GM18498 (cell line): ENCODE data around the gene KLHL18.
A peak's percentile ranks its signal among the peaks of the same experiment; 100 is the strongest.
"Not testable (repeated sequence)": the region's sequence is repeated elsewhere in the genome, so short reads cannot be mapped to it uniquely, and the experiment has no call there.

Experiments
- ATAC-seq: cut with Tn5 transposase; IDR thresholded peaks from one replicate; pipeline ENCODE4 v1.9.1; 2021; ENCODE audit warnings: mild to moderate bottlenecking, moderate library complexity; ENCODE audit not compliant: unreplicated experiment

The KLHL18 gene

DNA sequence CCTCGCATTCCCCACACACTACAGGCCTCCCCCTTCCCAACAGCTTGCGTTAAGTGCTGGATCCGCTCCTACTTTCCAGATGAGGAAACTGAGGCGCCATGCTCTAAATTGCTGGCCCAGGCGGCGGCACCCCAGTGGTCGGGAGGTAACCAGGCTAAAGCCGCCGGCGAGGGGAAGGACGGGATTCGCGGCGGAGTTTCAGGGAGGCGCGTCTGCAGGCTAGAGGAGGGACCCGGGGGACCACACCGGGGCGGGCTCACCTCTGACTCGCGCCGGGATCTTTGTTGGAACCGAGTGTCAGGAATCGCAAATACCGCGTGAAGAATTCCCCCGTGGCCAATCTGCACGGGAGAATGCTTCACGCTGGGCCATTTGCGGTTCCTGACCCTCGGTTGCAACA is 73.5 kb downstream of the KLHL18 start:
- ATAC-seq = no peak

GRCh38 chr3:47359323-47359722 is 76.6 kb downstream of the KLHL18 start:
- ATAC-seq = no peak

DNA sequence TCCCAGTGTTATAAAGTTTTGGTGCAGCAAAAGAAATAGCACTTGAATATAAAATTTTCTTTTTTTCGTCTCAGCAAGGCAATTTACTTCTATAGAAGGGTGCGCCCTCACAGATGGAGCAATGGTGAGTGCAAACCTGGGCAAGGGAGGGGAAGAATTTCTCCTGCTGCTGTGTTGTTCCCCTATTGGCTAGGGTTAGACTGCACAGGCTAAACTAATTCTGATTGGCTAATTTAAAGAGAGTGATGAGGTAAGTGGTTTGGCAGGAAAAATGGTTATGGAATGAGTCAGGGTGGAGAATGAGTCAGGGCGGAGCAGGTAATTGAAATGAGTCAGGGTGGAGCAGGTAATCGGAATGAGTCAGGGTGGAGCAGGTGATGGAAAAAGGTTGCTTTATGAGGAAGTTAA is 77.4 kb downstream of the KLHL18 start:
- not testable (repeated sequence) for ATAC-seq

DNA sequence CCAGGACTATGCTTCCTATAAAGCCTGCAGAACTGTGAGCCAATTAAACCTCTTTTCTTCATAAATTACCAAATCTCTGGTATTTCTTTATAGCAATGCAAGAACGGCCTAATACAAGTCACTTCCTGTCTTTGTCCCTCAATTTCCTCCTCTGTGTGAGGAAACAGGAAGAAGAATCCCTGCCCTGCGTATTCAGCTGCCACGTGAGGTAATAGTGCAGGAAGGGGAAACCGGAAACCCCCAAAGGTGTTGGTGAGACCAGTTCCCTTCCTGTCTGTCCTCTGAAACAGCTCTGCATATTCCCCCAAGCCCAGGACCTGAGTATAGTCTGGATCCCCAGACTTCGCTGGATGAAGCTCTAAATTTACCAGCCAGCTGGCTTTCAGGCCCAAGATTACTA is 80.0 kb downstream of the KLHL18 start:
- ATAC-seq = no peak

DNA sequence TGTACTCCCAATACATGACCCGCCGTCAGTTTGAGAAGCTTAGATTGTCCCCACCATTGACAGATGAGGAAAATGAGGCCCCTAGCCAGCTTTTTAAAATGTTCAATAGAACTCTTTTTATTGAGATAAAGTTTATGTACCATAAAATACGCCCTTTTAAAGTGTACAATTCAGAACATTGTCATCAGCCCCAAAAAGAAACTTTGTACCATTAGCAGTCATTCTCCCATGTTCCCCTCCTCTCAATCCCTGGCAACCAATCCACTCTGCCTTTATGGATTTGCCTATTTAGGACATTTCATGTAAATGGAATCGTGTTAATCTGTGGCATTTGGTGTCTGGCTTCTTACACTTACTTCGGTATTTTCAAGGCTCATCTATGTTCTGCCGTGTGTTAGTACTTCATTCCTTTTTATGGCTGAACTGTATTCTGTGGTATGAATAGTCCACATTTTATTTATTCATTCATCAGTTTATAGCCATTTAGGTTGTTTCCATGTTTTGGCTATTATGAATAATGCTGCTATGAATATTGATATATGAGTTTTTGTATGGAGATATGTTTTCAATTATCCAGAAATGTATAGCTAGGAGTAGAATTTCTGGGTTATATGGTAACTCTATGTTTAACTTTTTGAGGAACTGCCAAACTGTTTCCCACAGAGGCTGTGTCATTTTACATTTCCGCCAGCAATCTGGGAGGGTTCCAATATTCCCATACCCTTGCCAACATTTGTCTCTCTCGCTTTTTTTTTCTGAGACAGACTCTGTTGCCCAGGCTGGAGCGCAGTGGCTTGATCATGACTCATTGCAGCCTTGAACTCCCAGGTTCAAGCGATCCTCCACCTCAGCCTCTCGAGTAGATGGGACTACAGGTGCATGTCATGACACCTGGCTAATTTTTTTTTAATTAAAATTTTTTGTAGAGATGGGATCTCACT is 82.7 kb downstream of the KLHL18 start:
- no peak for ATAC-seq

GRCh38 chr3:47366833-47367232 is 84.1 kb downstream of the KLHL18 start:
- ATAC-seq = no peak

- no peak for ATAC-seq
These were observed 84.9 kb downstream of the KLHL18 start for GRCh38 chr3:47367631-47368030.

DNA sequence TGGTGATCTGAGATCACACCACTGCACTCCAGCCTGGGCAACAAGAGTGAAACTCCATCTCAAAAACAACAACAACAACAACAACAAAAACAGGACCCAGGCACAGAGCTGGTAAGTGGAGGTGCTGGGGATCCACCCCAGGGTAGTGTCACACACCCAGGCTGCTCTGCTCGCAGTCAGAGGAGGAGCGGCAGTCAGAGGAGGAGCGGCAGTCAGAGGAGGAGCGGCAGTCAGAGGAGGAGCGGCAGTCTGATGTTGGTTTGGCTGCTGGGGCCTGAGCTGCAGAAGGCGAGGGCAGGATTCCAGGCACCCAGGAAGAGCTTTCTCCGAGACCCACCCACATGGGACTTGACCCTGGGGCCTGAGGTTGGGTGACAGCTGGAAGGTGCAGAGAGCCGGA is 87.3 kb downstream of the KLHL18 start:
- not testable (repeated sequence) for ATAC-seq

- no peak for ATAC-seq
These were observed 88.3 kb downstream of the KLHL18 start for GRCh38 chr3:47370887-47371697.

DNA sequence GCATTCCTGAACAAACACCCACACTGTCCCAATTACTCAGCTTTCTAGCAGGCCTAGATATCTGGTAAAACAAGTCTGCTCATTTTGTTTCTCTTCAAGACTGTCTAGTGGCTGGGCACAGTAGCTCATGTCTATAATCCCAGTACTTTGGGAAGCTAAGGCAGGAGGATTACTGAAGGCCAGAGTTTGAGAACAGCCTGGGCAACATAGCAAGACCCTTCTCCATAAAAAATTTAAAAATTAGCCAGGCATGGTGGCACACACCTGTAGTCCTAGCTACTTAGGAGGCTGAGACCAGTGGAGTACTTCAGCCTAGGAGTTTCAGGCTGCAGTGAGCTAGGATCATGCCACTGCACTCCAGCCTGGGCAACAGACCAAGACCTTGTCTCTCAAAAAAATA is 91.8 kb downstream of the KLHL18 start:
- no peak for ATAC-seq

- ATAC-seq = no peak
These were observed 93.6 kb downstream of the KLHL18 start for GRCh38 chr3:47376393-47376792.

GRCh38 chr3:47377186-47377585 is 94.4 kb downstream of the KLHL18 start:
- ATAC-seq = no peak

GRCh38 chr3:47378869-47379268 is 96.1 kb downstream of the KLHL18 start:
- ATAC-seq = no peak

DNA sequence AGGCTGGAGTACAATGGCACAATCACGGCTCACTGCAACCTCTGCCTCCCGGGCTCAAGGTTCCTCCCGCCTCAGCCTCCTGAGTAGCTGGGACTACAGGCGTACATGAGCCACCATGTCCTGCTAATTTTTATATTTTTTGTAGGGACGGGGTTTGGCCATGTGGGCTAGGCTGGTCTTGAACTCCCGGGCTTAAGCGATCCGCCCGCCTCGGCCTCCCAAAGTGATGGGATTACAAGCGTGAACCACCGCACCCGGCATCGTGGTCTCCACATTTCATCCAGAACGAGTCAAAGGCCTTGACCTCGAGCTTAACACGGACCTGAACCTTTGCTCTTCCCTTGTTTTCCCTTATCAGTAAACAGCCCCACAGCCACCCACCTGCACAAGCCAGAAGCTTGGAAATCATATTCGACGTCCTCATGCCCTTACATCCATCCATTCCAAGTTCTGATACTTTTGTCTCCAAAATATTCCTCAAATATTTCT is 96.7 kb downstream of the KLHL18 start:
- ATAC-seq = no peak

GRCh38 chr3:47380026-47380600 is 97.4 kb downstream of the KLHL18 start:
- ATAC-seq = no peak

DNA sequence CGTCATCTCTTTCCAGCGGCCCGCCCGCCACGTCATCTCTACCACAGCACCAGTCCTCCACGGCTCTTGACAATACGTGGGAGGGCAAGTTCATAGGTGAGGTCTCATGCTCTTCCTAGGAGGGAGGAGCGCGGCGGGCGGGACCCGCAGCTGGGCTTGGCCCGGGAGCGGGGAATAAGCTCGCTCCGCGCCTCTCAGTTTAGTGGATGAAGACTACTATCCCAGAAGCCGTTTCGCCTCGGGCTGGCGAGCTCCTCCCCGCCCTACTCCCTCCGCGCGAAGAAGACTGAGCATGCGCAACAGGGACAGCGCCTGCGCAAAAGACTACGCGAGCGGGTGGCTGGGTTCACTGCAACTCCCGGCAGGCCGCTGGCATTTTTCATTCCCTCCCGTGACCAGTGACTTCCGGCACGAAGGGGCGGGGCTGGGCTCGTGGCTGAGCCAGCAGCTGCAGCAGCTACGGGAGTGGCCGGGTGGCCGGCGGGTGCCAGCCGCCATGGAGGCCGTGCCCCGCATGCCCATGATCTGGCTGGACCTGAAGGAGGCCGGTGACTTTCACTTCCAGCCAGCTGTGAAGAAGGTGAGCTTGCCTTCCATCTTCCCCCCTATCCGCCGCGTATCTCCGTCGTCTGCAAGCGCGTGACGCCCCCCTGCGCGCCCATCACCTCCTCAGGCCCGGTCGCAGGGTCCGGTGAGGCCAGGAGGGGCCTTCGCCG is 98.0 kb downstream of the KLHL18 start, which contains the start of gene PTPN23:
Gene PTPN23 (plus strand): TSS at position 421 of the 716 bp plus-strand sequence. CDS start 76 bp downstream, at position 497.
- ATAC-seq = peak; percentile 81

DNA sequence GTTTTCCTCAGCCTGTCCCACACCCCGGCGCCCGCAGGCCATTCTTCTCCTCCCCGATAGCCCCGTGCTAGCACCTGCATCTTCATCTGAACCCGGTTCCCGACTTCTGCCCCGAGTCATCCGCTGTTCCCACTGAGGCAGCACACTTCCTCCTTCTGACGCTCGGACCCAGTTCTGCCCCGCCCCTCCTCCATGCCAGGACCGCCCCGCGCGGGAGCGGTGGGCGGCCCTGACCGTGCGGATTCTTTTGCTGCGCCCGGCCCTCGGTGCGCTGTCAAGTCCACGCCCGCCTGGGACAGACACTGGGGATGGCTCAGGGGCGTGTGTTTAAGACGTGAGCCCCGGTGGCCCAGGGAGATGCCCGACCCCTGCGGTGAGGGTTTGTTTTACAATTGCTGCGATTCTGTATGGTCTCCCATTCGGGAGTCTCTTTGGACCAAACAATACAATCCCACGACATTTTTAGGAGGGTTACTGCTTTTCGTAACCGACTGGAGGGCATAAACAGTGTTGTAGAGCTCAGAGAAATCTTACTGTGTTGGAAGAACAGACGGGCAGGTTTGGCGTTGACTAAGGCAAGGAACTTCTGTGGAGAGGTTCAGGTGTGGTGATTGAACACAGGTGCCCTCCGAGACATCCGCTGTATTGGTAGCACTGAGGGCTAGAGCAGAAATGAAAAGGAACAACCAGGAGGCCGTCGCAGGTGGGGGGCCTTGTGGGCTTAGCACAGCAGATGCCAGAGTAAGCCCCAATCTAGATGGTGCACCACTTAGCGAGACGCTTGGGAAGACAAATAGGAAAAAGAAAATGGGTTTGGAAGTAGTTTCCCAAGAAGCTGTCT is 98.8 kb downstream of the KLHL18 start:
- ATAC-seq = peak; percentile 69

DNA sequence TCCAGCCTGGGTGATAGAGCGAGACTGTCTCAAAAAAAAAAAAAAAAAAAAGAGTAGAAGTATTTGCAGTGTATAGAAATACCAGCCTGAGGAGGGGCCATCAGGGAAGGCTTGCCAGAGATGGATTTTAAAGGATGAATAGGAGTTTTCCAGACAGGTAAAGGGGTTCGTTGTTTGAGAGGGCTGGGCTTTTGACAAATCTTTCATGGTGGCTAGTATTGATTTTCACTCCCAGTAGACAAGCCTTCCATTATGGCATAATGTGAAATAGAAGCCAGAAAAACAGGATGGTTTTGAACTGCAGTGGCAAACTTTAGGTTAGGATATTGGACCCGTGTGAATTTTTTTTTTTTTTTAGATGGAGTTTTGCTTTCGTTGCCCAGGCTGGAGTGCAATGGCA is 101.7 kb downstream of the KLHL18 start:
- ATAC-seq = no peak

DNA sequence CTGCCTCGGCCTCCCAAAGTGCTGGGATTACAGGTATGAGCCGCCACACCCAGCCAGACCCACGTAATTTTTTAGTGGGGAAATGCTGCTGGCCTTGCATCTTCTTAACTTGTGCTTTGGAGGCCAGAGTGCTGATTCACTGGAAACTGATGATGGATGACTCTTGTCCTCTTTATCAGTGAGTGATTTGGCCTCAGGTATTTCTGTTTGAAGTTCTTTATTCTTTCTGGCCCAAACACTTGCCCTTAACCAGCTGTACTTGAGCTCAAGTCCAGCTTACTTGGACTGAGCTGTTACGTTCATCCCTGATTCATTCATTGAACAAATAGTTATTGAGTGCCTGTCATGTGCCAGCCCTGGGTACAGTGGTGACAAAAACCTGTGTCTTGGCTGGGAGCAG is 102.3 kb downstream of the KLHL18 start:
- ATAC-seq = no peak

DNA sequence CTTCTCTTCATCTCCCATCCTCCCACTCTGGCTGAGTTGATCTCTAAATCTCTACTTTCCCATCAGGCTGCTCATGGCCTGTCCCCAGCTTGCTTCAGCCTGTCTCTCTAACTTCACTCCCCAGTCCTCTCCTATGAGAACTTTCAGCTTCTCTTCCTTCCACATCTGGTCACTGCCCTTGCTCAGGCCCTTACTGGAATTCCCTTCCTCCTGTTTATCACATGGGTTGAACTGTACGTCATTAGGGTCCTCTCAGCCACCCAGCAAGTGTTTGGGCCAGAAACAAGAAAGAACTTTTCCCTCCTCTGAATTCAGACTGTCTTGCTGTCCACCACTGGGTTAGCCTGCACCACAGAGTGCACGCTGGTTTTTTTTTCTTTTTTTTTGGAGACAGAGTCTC is 103.1 kb downstream of the KLHL18 start:
- ATAC-seq = no peak
